GM21367 (cell line): Measurements from ENCODE around the gene FLNC.

Source experiments
- ATAC-seq: cut with Tn5 transposase; IDR thresholded peaks from one replicate; pipeline ENCODE4 v1.9.1; 2021; ENCODE audit not compliant: unreplicated experiment

Gene FLNC

DNA sequence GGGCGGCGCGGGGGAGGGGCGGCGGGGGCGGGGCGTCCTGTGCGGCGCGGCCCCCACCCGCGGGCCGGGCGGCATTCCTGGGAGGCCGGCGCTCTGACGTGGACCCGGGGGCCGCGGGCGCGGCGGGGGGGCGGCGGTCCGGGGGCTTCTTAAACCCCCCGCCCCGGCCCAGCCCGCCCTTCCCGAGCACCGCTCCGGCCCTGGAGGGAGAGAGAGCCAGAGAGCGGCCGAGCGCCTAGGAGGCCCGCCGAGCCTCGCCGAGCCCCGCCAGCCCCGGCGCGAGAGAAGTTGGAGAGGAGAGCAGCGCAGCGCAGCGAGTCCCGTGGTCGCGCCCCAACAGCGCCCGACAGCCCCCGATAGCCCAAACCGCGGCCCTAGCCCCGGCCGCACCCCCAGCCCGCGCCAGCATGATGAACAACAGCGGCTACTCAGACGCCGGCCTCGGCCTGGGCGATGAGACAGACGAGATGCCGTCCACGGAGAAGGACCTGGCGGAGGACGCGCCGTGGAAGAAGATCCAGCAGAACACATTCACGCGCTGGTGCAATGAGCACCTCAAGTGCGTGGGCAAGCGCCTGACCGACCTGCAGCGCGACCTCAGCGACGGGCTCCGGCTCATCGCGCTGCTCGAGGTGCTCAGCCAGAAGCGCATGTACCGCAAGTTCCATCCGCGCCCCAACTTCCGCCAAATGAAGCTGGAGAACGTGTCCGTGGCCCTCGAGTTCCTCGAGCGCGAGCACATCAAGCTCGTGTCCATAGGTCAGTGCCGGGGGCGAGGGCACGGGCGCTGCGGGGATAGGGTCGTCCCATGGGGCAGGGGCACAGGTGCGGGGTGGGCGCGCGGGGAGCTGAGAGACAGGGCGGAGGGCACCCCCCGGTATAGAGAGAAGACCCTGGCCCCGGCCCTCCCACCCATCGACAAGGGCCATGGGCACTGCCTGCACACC lies at the start of gene FLNC:
TSS of gene FLNC (plus strand) at position 176 of the 947 bp plus-strand sequence. CDS start at position 408, 232 bp downstream.
- no peak for ATAC-seq

GRCh38 chr7:128781126-128781525 lies 49.1 kb upstream of the FLNC start:
- no peak for ATAC-seq

DNA sequence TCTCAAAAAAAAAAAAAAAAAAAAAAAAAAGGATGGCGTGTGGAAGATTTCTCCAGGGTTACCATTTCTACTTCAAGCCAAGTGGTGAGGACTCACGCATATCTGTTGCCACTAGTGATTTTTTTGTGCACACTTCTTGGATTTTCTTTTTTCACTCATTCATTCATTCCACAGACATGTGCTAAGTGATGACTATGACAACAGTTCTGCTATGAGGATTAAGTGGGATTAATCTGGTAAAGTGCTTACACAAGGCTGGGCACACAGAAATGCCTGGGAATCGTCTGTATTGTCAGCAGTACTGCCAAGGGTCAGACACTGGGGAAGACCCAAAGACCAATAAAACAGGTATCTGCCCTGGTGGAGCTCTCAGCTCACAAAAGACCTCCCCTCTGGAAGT lies 48.4 kb upstream of the FLNC start:
- ATAC-seq, result no peak

DNA sequence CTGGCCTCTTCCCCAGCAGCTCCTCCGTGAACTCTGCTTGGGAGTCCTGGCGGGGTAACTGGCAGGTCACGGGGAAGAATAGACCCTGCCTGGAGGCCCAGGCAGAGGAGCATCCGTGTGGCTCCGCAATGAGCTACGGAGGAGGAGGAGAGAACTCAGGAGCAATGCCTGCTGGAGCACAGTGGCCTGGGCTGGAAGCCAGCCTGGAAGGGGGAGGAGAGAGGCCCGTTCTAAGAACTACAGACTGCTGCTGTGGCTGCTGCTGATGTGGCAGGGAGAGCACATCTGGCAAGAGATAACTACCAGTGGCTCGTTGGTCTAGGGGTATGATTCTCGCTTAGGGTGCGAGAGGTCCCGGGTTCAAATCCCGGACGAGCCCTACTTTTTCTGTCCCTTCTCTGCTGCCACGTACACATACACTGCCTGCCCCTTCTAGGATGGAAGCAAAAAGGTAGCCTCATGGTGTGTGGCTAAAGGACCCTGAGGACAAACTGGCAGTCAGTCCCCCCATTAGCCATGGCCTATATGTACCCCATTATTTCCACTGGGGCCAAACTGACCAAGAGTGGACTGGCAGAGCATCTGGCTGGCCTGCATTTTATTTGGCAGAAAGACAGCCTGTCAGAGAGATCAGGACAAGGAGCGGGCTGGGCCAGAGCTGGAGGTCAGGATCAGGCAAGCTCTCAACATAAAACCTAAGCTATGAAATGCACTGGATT lies 46.9 kb upstream of the FLNC start:
- no peak for ATAC-seq

DNA sequence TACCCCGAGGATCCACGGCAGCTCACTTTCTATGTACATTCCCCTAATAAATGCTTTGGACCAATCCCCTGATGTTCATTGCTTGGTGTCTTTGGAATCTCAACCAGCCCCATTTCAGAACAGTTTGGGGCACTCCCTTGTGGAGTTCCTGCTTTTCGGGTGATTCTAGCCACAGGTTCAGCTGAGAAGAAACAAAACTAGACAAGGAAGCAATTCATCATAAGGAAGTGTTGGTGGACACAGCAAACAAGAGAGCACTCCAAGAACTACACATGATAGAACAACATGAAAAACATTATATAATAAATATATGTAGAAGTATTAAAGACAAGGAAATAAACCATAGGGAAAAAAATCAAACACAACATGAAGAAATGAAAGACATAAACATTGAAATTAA lies 44.5 kb upstream of the FLNC start:
- ATAC-seq, result no peak

DNA sequence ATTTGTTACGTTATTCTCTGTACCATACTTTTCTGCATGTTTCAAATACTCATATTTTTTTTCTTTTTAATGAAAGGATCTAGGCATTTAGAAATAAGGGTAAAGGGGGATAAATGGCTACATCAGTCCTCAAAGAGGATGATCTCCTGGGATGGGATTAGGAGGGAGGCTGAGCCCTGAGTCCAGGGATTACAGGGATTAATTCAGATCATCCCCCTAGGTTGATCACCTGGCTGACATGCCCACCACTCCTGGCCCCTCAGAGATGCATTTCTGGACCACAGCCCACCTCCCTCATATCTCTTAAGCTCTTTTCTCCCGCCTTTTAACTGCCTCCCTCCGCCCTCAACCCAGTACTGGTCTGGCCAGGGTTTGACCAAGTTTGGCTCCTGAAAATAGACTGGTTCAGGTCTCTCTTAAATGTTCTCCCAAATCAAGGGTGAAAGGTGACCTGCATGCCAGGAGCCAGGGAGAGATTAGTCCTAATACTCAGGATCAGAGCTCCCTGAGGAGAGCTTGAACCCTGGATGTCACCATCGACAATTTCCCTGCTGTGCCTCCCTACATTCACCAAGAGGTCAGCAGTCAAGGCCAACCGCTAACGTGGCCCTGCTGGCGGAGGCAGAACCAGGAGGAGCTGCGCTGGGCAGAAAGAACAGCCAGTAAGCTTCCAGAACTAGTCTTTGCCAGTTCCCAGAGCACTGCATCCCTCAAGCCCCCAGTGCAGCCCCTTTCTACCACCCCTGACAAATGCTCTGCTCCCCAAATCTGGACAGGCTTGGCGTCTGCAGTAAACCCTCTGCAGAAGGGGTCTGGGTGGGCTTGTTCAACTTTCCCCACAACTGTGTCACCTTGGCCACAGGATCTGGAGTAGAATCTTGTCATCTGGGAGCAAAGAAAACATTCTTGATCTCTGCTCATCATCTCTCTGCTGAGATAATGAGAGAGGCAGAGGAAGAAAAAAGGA lies 41.5 kb upstream of the FLNC start:
- no peak for ATAC-seq

GRCh38 chr7:128790315-128791041 lies 39.7 kb upstream of the FLNC start:
- no peak for ATAC-seq

- peak; percentile 65 for ATAC-seq
These were observed 38.9 kb upstream of the FLNC start, which contains the start of gene CCDC136 for GRCh38 chr7:128791121-128791971. TSS of gene CCDC136 (plus strand) at chr7:128791968. CDS start at chr7:128792412, 444 bp downstream.

GRCh38 chr7:128791972-128792327 lies 38.3 kb upstream of the FLNC start:
- no peak for ATAC-seq

DNA sequence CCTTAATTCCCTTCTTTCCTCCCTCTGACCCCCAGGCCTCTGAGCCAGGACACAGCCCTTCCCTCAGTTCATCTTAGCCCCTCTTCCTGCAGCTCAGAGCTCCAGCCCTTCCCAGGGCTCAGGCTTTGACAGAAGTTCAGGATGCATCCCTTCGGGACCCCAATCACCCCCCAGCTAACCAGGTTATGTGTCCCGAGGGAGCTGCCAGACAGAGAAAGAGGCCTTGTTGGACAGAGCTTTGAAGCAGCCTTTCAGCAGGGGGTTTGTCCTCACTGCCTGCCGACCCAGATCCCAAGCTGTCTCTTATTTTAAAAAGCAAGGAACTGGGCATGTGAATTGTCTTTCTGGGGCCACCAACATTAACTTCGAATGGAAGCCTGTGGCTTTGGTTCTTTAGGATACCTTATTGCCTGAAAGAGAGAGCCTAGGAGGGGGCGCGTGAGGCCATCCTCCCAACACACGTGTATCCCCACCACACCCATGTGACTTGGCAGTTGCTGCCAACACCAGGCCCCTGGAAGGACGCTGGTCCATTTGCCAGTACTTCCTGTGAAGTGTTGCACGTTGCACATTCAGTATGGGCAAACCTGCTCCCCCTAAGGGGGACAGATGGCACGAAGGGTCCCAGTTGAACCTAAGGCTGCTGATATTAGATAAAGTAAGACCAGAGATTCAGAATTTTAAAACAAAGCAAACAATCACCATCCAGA lies 37.6 kb upstream of the FLNC start:
- ATAC-seq, result no peak

- no peak for ATAC-seq
These were observed 37.0 kb upstream of the FLNC start for GRCh38 chr7:128793181-128793547.

DNA sequence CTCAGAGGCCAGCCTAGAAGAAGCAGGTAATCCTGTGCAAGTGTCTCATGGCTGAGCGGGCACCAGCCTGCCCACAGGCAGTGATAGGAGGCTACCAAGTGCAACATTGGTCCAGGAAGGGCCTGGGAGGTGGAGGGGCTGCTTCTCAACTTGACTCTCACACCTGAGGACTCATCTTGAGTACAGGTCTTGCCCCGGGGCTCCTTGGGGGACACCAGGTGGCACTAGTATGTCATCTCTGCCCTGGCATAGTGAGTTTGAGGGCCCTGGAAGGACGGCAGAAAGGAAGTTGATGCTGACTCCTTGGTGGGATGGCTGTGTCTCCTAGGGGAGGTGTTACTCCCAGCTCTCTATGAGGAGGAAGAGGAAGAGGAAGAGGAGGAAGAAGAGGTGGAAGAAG lies 36.2 kb upstream of the FLNC start:
- ATAC-seq, result no peak

- ATAC-seq, result no peak
These were observed 35.8 kb upstream of the FLNC start for GRCh38 chr7:128794436-128794835.

GRCh38 chr7:128795129-128795528 lies 35.1 kb upstream of the FLNC start:
- no peak for ATAC-seq

DNA sequence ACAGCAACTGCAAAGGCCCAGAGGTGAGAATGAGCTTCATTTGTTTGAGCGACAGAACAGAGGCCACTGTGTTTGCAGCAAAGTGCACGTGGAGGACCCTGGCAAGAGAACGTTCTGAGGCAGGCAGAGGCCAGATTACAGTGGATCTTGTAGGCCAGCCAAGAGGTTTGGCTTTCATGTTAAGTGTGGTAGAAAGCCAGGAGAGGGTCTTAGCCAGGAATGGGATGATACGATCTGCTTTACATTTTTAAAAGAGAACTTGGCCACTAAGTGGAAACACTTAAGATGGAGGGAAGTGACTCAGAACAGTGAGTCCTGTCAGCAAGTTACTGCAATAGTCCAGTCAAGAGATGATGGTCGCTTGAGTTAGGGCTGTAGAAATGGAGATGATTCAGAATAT lies 33.9 kb upstream of the FLNC start:
- no peak for ATAC-seq

- no peak for ATAC-seq
These were observed 30.8 kb upstream of the FLNC start for GRCh38 chr7:128799451-128799850.

GRCh38 chr7:128800567-128800966 lies 29.6 kb upstream of the FLNC start:
- no peak for ATAC-seq

DNA sequence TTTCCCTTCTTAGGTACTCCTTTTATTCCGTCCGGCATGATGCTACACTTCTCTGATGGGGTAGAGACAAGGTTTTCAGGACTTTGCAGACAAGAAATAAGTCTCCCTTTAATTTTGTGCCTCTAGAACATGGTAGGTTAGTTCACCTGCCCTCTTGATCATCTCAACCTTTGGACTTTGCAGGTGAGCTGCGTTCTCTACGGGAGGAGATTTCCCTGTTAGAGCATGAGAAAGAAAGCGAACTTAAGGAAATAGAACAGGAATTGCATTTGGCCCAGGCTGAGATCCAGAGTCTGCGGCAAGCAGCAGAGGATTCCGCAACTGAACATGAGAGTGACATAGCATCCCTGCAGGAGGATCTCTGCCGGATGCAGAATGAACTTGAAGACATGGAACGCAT lies 29.2 kb upstream of the FLNC start:
- ATAC-seq, result no peak
